Heart left ventricle (tissue), 13 donors: ENCODE results near the gene SEC24C.

Source experiments
- CTCF ChIP-seq, 12 donors: fragments of 200-600 bp; sonication (generic) in 4 of 12; IDR thresholded peaks; one replicate each; pipeline versions ENCODE4 v1.5.0 to v1.8.0; 2018 to 2022; ENCODE audit warnings: antibody characterized with exemption in 12 of 12, mild to moderate bottlenecking in 5 of 12
- POLR2A ChIP-seq, 2 donors: fragments of 450-650 bp; IDR thresholded peaks; one replicate each; pipeline ENCODE4 v1.6.1; 2017; ENCODE audit warnings: antibody characterized with exemption in 2 of 2, mild to moderate bottlenecking in 2 of 2, moderate library complexity in 2 of 2
- donor health status: ischemic (EF 13 %, LVEDD 7.1; RV severe dilation, severe dysfunction).
- donor health status: DM: no; HTN: yes; CAD: no.
- donor health status: DM: no; HTN: no; CAD: no.
- donor health status: ischemic (EF 25% LVEDD 6.9; RV normal size, moderate dysfunction).
- donor health status: ischemic (EF 25% LVEDD 5.7; RV mildly dilated, moderate dysfunction).
- donor health status: ischemic (EF 35%, LVEDD 5.7; RV mildly dilated, moderate dysfunction).
- donor health status: nonischemic (EF 11% LVEDD 7.7; RV severe dilation, severe dysfunction).
- donor health status: DM: yes; HTN: yes; CAD: no.
- donor health status: PGD.
- donor health status: ischemic (EF 29% LVEDD 5.4; RV normal size, mild dysfunction).
- donor health status: nonischemic (EF 23%, LVEDD 6.1; RV moderate dilation, normal function).

- TF ChIP-seq CTCF (IDR thresholded peaks at IDR 0.05): no peak
- no peak for TF ChIP-seq POLR2A (IDR thresholded peaks at IDR 0.05)
Measured at GRCh38 chr10:73788864-73789658, 44.9 kb downstream of the SEC24C start.
